Type B pancreatic cell (in vitro differentiated cells): ENCODE data around the gene LMAN2. TPM values are rescaled to one million over a fixed set of nuclear protein-coding genes. Genes with fewer than 3 reads are reported as not detected.
"Not testable (repeated sequence)": the region's sequence is repeated elsewhere in the genome, so short reads cannot be mapped to it uniquely, and the experiment has no call there.

Source experiments
- DNase-seq: peaks from one replicate; pipeline ENCODE4 v3.0.0; 2021; ENCODE audit warnings: mixed read lengths; ENCODE audit not compliant: unreplicated experiment; ENCODE audit errors: extremely low spot score
- H3K27ac Mint-ChIP-seq: 2 replicates; pipeline ENCODE4 v1.8.0; 2021; ENCODE audit warnings: mild to moderate bottlenecking, mixed read lengths
- H3K27me3 Mint-ChIP-seq: 2 replicates; pipeline ENCODE4 v1.8.0; 2021; ENCODE audit warnings: mixed read lengths
- H3K36me3 Mint-ChIP-seq: 2 replicates; pipeline ENCODE4 v1.8.0; 2021; ENCODE audit warnings: mixed read lengths
- H3K4me1 Mint-ChIP-seq: one replicate; pipeline ENCODE4 v1.8.0; 2021; ENCODE audit warnings: mixed read lengths; ENCODE audit not compliant: unreplicated experiment
- H3K4me3 Mint-ChIP-seq: 2 replicates; pipeline ENCODE4 v1.8.0; 2021; ENCODE audit warnings: mild to moderate bottlenecking, mixed read lengths
- H3K9me3 Mint-ChIP-seq: 2 replicates; pipeline ENCODE4 v1.8.0; 2021; ENCODE audit warnings: mixed read lengths
- CTCF ChIP-seq: fragments of 200-600 bp; sonication (generic); conservative IDR thresholded peaks from 2 replicates; pipeline ENCODE4 v1.5.0; 2021; ENCODE audit warnings: antibody characterized with exemption, mild to moderate bottlenecking
- total RNA-seq: library from RNA; stranded (reverse); gene quantifications from 2 replicates; pipeline ENCODE4 v1.2.1, GENCODE V29; 2021; ENCODE audit warnings: low replicate concordance

Gene LMAN2
- total RNA-seq, 1 donor from 2014 or later: 102 TPM

GRCh38 chr5:177377851-177378776 is 26.6 kb upstream of the LMAN2 start:
- H3K4me1 Mint-ChIP-seq: peaks cover 5% of the 10 kb centered on the region

GRCh38 chr5:177376107-177376506 is 24.6 kb upstream of the LMAN2 start:
- TF ChIP-seq CTCF: no peak
- H3K4me3 Mint-ChIP-seq: no peak overlapping the region
- H3K4me1 Mint-ChIP-seq: peaks cover 1% of the 10 kb centered on the region
- no peaks in the 10 kb centered on the region for H3K9me3 Mint-ChIP-seq
- H3K27ac Mint-ChIP-seq: no peak overlapping the region
- DNase-seq: no peak
- no peaks in the 10 kb centered on the region for H3K27me3 Mint-ChIP-seq
- no peaks in the 10 kb centered on the region for H3K36me3 Mint-ChIP-seq

More at GRCh38 chr5:177377851-177378776, 26.6 kb upstream of the LMAN2 start:
- no peak overlapping the region for H3K27ac Mint-ChIP-seq
- no peaks in the 10 kb centered on the region for H3K27me3 Mint-ChIP-seq
- no peak for DNase-seq
- no peak overlapping the region for H3K4me3 Mint-ChIP-seq
- H3K36me3 Mint-ChIP-seq: no peaks in the 10 kb centered on the region
- TF ChIP-seq CTCF: no peak
- H3K9me3 Mint-ChIP-seq: no peaks in the 10 kb centered on the region

GRCh38 chr5:177375516-177375915 is 24.0 kb upstream of the LMAN2 start:
- DNase-seq, H3K27ac Mint-ChIP-seq, H3K4me1 Mint-ChIP-seq, H3K9me3 Mint-ChIP-seq, H3K27me3 Mint-ChIP-seq, H3K4me3 Mint-ChIP-seq, H3K36me3 Mint-ChIP-seq: not testable (repeated sequence)

GRCh38 chr5:177374211-177374610 is 22.7 kb upstream of the LMAN2 start:
- H3K9me3 Mint-ChIP-seq: no peaks in the 10 kb centered on the region
- peak overlapping the region; percentile 16 for H3K4me3 Mint-ChIP-seq
- H3K27me3 Mint-ChIP-seq: peaks cover 2% of the 10 kb centered on the region
- no peaks in the 10 kb centered on the region for H3K36me3 Mint-ChIP-seq
- TF ChIP-seq CTCF: no peak
- H3K4me1 Mint-ChIP-seq: peaks cover 4% of the 10 kb centered on the region
- DNase-seq: no peak
- H3K27ac Mint-ChIP-seq: no peak overlapping the region

GRCh38 chr5:177373806-177374205 is 22.3 kb upstream of the LMAN2 start:
- H3K4me3 Mint-ChIP-seq: peak overlapping the region; percentile 16
- H3K4me1 Mint-ChIP-seq: peaks cover 8% of the 10 kb centered on the region
- DNase-seq: no peak
- no peak overlapping the region for H3K27ac Mint-ChIP-seq
- no peak for TF ChIP-seq CTCF
- H3K27me3 Mint-ChIP-seq: peaks cover 6% of the 10 kb centered on the region
- H3K9me3 Mint-ChIP-seq: no peaks in the 10 kb centered on the region
- H3K36me3 Mint-ChIP-seq: no peaks in the 10 kb centered on the region

- Mint-ChIP-seq H3K27me3 (peaks cover 6% of the 10 kb centered on the region), H3K27ac (no peak overlapping the region), H3K9me3 (no peaks in the 10 kb centered on the region), H3K4me3 (no peak overlapping the region), H3K36me3 (no peaks in the 10 kb centered on the region), H3K4me1 (peaks cover 8% of the 10 kb centered on the region)
- TF ChIP-seq CTCF: no peak
- DNase-seq: no peak
These were observed 21.4 kb upstream of the LMAN2 start for GRCh38 chr5:177372910-177373309.
